GM19023 (cell line): Measurements from ENCODE around the gene ZNF646.
"Not testable (repeated sequence)": the region's sequence is repeated elsewhere in the genome, so short reads cannot be mapped to it uniquely, and the experiment has no call there.

Source experiments
- ATAC-seq: cut with Tn5 transposase; IDR thresholded peaks from one replicate; pipeline ENCODE4 v1.9.1; 2021; ENCODE audit warnings: mild to moderate bottlenecking, moderate library complexity; ENCODE audit not compliant: unreplicated experiment

Gene ZNF646

GRCh38 chr16:31083081-31083480, 8.9 kb downstream of the ZNF646 start:
- ATAC-seq = no peak

DNA sequence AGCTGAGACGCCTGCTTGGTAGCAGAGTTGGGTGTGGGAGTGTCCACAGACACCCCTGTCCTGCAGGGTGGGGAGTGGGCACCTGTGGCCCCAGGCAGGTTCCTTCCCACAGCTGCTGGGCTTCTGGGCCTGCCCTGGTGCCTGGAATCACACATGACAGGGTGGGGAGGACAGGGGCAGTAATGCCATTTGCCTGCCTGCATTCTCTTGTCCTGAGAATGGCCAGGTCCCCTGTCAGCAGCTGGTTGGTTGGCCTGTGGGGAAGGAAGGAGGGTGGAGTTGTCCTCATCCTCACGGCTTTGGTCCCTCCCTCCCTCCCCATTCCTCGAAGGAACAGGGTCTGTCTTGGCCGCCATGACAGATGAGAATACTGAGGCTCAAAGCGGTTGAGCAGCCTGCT, 9.3 kb downstream of the ZNF646 start:
- no peak for ATAC-seq

DNA sequence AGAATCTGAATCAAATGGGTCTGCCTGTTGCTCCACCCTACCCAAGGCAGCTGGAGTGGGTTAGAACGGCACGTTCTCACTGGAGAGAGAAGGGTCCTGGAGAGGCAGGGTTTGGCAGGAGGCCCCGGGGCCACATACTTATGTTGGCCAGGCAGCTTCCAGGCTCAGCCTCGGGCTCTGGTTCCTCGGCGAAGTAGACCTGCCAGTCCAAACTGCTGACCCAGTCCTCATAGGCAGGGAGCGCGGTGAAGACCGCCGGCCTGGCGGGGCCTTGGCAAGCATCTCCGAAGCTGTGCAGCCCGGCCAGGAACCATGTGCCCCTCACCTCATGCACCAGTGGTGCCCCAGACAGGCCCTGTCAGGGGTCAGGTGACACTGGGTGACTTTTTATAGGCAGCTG, 9.8 kb downstream of the ZNF646 start:
- ATAC-seq = no peak

- ATAC-seq = no peak
Measured at GRCh38 chr16:31084584-31085302, 10.5 kb downstream of the ZNF646 start.

DNA sequence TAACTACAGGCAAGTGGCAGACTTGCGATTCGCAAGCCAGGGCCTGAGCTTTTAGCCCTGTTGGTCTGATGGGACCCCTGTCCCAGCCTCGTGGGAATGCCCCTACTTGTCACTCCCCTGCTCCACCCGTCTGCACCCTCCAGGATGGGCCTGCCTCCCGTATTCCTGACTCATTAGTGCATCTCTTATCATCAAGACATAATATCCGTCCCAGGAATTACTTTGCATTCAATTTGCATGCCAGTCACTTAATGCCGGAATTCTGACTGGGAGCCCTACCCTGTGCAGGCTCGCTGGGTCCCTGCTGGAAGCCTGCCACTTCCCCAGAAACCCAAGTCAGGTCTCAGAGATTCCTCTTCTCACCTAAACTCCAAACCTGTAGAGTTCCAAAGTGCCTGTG, 11.2 kb downstream of the ZNF646 start:
- no peak for ATAC-seq

GRCh38 chr16:31085873-31086628, 11.8 kb downstream of the ZNF646 start:
- ATAC-seq = no peak

- no peak for ATAC-seq
Measured at GRCh38 chr16:31086629-31086906, 12.3 kb downstream of the ZNF646 start.

- ATAC-seq = no peak
Measured at GRCh38 chr16:31087481-31087880, 13.3 kb downstream of the ZNF646 start.

DNA sequence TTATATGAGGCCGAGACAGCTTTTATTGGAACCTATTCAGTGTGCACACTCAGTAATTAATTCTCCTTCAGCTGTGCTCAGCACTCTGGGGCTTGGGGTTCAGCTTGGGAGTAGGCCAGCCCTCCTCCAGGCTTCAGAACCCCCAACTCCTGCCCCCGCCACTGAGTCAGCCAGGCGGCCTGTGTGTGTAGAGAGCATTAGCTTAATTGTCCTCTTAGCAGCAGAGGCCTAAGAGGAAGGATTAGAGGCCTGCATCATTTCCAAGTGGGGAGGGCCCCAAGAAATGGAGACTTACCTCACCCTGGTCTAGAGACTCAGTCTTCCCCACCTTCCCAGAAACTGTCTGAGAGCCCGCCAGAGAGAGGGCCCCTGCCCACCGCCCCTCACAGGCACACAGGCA, 13.7 kb downstream of the ZNF646 start:
- no peak for ATAC-seq

- ATAC-seq = no peak
Measured at GRCh38 chr16:31088459-31089183, 14.4 kb downstream of the ZNF646 start, which contains the start of gene PRSS53. Gene PRSS53 (minus strand): TSS chr16:31088943. CDS start chr16:31088809, 134 bp downstream.

DNA sequence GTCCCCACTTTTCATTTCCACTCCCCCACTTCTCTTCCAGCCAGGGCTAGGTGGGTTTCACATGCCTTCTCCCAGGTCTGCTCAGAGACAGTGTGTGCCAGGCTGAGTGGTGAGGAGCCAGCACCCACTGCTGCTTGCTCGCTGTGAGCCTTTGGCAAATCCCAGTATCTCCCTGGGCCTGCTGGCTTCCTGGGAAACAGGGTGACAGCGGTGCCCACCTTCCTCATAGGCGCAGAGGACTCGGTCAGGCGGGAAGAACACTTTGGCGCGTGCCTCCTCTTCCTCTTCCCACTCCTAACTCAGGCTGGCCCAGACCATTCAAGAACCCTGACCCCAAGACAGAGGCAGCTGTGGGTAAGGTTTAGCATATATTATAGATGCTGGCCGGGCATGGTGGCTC, 15.0 kb downstream of the ZNF646 start:
- no peak for ATAC-seq

DNA sequence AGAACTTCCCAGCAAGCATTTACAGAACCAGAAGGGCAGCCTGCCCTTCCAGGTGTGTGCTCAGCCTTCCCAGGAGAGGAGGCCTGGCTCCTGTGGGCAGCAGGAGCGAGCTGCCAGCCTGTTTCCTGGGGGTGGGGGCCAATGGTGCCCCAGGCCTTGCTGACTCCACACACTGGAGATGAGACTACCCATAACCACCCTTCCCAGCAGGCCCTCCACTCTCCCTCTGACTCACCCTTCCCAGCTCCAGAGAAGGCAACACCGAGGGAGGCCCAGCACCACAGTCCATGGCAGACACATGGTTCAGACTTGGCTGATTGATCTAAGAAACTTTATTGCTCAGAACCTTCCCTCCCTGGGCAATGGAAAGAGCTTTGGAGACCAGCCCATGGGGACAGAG, 16.3 kb downstream of the ZNF646 start:
- no peak for ATAC-seq

DNA sequence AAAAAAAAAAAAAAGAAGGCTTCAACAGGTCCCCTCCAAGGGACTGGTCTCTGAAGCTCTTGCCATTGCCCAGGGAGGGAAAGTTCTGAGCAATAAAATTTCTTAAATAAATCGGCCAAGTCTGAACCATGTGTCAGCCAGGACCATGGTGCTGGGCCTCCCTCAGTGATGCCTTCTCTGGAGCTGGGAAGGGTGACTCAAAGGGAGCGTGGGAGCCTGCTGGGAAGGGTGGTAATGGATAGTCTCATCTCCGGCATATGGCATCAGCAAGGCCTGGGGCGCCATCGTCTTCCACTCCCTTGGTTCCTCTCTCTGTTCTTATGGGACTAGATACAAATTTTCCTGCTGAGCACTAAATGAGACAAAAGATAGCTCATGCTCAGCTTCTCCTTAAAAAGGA, 18.1 kb downstream of the ZNF646 start:
- no peak for ATAC-seq

- no peak for ATAC-seq
Measured at GRCh38 chr16:31093132-31093703, 19.0 kb downstream of the ZNF646 start.

- ATAC-seq = no peak
Measured at GRCh38 chr16:31094088-31094423, 19.8 kb downstream of the ZNF646 start.

DNA sequence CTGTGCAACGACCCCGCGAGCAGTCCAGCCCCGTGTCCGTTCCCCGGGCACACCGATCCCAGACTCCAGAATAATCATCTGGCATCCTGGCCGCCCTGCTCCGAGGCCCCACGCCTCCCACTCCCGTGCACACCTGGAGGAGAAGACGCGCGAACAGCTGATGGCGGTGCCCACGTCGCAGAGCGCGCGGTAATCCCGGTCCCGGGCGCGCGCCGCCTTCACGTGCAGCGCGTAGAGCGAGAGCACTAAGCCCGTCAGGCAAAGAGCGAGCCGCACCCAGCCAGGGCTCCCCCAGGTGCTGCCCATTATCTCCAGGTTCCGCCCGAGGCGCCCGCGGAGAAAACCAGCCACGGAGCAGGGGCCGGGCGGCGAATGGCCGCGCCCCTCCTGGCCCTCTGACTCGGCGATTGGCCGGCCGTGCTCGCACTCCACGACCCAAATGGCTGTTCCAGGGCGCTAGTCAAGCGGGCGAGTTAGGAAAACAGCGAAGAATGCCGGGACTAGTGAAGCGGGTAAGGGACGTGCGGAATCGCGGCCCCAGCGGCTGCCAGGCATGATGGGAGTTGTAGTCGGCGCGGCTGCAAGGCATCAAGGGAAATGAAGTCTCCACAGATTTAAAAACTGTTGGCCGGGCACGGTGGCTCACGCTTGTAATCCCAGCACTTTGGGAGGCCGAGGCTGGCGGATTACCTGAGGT, 20.4 kb downstream of the ZNF646 start, which contains the start of gene VKORC1:
Gene VKORC1, minus strand, starts transcription at position 374 of the 697 bp plus-strand sequence. Its CDS starts 68 bp downstream, at position 306.
- ATAC-seq = peak; percentile 81

- no peak for ATAC-seq
Measured at GRCh38 chr16:31099860-31100638, 25.8 kb downstream of the ZNF646 start.

- ATAC-seq = not testable (repeated sequence)
Measured at GRCh38 chr16:31100876-31101641, 26.8 kb downstream of the ZNF646 start.

DNA sequence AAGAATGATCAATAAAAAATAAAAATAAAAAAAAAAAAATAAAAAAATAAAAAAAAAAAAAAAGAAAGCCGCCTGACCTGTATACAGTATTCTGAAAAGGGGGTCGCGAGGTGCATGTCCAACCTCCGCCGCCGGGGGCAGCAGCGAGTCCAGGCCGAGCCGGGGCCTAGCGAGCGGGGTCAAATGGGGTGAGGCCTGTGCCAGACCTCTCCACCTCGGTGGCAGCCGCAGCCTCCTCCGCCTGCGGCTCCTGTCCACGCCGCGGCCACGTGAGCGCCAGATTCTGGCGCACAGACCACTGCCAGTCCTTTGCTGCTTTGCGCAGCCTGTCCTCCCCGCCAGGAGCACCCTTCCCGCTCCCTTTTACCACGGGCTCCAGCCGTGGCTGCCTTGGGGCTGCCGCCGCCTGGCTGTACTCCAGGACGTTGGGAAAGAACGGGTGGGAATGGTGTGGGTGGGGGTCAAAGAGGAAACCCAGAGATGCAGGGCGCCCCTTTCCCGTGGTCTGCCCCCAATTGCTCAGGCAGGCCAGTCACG, 31.5 kb downstream of the ZNF646 start:
- ATAC-seq = no peak
